ENCODE measurements around the gene SLC23A2.

DNA sequence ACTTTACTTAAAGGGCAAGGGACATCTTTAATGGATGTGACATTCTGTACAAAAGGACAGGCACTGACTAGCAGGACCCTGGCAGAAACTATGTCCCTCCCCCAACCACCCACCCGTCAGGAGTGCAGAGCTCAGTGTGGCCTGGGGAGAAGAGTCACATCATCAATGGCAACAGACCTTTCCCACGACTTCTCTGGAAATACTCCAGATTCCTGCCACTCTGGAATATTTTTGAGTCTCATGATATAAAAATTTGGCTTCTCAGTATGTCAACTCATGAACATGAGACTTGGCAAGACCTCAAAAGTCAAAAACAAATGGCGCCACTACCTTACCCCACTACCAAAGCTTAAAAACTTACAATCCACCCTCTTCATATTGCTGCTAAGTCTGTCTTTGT is 118.3 kb downstream of the SLC23A2 start:
- TF ChIP-seq GABPA (IDR thresholded peaks at IDR 0.05; ENCODE audit: low read depth) (no peak), EP300 (IDR thresholded peaks at IDR 0.05; ENCODE audit: borderline replicate concordance in 1 of 2, low read depth in 1 of 2, low read length in 1 of 2) (no peak), SIN3A (IDR thresholded peaks at IDR 0.05; ENCODE audit: borderline replicate concordance, low read depth, low read length) (no peak), POLR2AphosphoS5 (IDR thresholded peaks at IDR 0.05; ENCODE audit: low read depth, low read length) (no peak), FOXJ3 (CRISPR knock-in tag; IDR thresholded peaks at IDR 0.05) (no peak)
- TF ChIP-seq, protein P1, sequence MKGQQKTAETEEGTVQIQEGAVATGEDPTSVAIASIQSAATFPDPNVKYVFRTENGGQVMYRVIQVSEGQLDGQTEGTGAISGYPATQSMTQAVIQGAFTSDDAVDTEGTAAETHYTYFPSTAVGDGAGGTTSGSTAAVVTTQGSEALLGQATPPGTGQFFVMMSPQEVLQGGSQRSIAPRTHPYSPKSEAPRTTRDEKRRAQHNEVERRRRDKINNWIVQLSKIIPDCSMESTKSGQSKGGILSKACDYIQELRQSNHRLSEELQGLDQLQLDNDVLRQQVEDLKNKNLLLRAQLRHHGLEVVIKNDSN (IDR thresholded peaks at IDR 0.05; ENCODE audit: borderline replicate concordance, low read depth), result no peak
- TF ChIP-seq, protein P2, sequence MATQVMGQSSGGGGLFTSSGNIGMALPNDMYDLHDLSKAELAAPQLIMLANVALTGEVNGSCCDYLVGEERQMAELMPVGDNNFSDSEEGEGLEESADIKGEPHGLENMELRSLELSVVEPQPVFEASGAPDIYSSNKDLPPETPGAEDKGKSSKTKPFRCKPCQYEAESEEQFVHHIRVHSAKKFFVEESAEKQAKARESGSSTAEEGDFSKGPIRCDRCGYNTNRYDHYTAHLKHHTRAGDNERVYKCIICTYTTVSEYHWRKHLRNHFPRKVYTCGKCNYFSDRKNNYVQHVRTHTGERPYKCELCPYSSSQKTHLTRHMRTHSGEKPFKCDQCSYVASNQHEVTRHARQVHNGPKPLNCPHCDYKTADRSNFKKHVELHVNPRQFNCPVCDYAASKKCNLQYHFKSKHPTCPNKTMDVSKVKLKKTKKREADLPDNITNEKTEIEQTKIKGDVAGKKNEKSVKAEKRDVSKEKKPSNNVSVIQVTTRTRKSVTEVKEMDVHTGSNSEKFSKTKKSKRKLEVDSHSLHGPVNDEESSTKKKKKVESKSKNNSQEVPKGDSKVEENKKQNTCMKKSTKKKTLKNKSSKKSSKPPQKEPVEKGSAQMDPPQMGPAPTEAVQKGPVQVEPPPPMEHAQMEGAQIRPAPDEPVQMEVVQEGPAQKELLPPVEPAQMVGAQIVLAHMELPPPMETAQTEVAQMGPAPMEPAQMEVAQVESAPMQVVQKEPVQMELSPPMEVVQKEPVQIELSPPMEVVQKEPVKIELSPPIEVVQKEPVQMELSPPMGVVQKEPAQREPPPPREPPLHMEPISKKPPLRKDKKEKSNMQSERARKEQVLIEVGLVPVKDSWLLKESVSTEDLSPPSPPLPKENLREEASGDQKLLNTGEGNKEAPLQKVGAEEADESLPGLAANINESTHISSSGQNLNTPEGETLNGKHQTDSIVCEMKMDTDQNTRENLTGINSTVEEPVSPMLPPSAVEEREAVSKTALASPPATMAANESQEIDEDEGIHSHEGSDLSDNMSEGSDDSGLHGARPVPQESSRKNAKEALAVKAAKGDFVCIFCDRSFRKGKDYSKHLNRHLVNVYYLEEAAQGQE (IDR thresholded peaks at IDR 0.05; ENCODE audit: low read depth, low read length), result no peak
- TF ChIP-seq, protein P3, sequence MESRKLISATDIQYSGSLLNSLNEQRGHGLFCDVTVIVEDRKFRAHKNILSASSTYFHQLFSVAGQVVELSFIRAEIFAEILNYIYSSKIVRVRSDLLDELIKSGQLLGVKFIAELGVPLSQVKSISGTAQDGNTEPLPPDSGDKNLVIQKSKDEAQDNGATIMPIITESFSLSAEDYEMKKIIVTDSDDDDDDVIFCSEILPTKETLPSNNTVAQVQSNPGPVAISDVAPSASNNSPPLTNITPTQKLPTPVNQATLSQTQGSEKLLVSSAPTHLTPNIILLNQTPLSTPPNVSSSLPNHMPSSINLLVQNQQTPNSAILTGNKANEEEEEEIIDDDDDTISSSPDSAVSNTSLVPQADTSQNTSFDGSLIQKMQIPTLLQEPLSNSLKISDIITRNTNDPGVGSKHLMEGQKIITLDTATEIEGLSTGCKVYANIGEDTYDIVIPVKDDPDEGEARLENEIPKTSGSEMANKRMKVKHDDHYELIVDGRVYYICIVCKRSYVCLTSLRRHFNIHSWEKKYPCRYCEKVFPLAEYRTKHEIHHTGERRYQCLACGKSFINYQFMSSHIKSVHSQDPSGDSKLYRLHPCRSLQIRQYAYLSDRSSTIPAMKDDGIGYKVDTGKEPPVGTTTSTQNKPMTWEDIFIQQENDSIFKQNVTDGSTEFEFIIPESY (IDR thresholded peaks at IDR 0.05; ENCODE audit: borderline replicate concordance, low read depth), result no peak
